A549 treated with dexamethasone at 1 μM for 4 hours (cell line): ENCODE data around the gene ZNF33B. TPM values are rescaled to one million over a fixed set of nuclear protein-coding genes. Genes with fewer than 3 reads are reported as not detected.

ENCODE experiments used
- total RNA-seq: library from RNA; stranded (reverse); fragments of 200-300 nt; extraction: Qiagen RNA extraction; gene quantifications from 5 replicates; pipeline ENCODE4 v1.2.3, GENCODE V29; 2022

The ZNF33B gene
- total RNA-seq = 5.4 to 5.9 TPM (median 5.5 TPM) in 5 replicates

GRCh38 chr10:42638055-42638820, at the start of gene ZNF33B:
Gene ZNF33B, minus strand, starts transcription at chr10:42638570. Its CDS starts 1,642 bp downstream, at chr10:42636928.

Other genes with a start within 250 kb of the ZNF33B start
- 24.0 to 26.5 TPM (median 25.6 TPM) in 5 replicates for gene BMS1, start 144.2 kb upstream of the ZNF33B start, total RNA-seq